ENCODE data around the gene MRS2.

Gene MRS2

DNA sequence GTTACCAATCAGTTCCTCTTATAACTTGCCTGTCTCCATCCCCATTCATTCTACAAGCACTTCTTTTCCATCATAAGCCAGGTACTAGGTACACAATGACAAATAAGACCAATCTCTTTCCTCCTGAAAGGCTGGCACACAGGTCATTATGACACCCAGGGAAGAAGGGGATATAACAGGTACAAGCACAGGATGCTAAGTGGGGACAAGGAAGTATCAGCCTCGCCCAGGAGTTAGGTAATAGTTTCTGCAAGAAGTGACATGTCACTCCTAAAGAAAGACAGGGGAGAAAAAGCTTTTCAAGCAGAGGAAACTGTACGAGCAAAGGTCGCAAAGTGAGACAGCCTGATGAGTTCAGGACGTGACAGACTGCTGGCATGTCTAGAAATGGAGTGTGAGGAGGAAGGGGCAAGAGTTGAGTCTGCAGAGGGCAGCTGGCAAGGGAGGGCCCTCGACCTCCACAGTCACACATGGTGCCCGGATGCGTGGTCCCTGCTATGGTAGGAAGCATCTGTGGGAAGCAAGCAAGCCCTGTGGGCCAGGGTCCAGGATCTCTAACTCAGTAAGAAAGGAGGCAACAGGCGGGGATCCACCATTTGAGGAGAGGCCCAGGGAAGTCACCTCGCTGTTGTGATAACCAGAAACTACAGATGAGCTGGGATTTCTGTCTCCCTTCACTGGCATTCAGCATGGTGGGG, 46.2 kb downstream of the MRS2 start:
- Histone ChIP-seq H3K36me3 (peaks cover 0 to 25% (median 5%) of the 10 kb centered on the region in 3 donors), H3K4me1 (no peaks in the 10 kb centered on the region), H3K9me3 (no peaks in the 10 kb centered on the region), H3K27ac (no peak overlapping the region), H3K4me3 (no peak overlapping the region), H3K27me3 (no peaks in the 10 kb centered on the region)
- TF ChIP-seq, protein P1, sequence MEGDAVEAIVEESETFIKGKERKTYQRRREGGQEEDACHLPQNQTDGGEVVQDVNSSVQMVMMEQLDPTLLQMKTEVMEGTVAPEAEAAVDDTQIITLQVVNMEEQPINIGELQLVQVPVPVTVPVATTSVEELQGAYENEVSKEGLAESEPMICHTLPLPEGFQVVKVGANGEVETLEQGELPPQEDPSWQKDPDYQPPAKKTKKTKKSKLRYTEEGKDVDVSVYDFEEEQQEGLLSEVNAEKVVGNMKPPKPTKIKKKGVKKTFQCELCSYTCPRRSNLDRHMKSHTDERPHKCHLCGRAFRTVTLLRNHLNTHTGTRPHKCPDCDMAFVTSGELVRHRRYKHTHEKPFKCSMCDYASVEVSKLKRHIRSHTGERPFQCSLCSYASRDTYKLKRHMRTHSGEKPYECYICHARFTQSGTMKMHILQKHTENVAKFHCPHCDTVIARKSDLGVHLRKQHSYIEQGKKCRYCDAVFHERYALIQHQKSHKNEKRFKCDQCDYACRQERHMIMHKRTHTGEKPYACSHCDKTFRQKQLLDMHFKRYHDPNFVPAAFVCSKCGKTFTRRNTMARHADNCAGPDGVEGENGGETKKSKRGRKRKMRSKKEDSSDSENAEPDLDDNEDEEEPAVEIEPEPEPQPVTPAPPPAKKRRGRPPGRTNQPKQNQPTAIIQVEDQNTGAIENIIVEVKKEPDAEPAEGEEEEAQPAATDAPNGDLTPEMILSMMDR (IDR thresholded peaks at IDR 0.05): no peak
- intact Hi-C loops (cut with DNase I; ENCODE audit: low total_unique reads): no loop called here
- no peak for DNase-seq

DNA sequence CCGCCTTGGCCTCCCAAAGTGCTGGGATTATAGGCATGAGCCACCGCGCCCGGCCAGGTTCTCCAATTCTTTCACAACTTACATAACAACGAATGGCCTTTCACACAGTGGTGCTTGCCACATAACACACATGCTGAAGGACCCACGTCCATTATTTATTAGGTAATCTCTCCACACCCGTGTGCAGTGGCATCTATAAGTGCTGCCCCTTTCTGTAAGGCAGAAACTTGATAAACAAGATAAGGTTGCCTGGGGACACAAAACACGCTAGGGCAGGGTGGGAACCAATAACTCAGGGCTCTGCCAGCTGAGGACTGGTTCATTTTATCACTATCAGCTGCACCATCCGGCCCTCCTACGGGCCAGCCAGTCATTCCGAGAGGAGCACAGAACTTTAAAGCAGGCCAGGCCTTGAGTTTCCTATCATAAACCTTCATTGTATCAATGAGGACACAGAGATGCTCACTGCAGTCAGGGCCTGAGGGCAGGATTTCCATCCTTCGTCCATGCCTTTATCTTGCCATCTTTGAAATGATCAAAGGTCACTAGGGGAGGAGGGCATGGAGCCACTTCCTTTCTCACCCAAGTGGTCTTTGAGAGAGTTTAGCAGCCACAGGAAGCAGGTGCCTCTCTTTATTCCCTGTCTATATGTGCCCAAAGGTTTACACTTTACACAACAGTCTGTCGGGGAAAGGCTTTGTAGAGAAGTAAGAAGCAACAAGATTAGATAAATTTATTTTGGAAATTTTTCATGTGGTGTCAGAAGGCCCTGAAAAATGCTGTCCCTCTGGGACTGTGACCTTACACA, 49.0 kb downstream of the MRS2 start:
- no peak overlapping the region for H3K27ac ChIP-seq
- no peak for DNase-seq
- no peaks in the 10 kb centered on the region for H3K4me1 ChIP-seq
- H3K9me3 ChIP-seq: no peaks in the 10 kb centered on the region
- no peak overlapping the region for H3K4me3 ChIP-seq
- intact Hi-C loops (cut with DNase I; ENCODE audit: low total_unique reads): no loop called here
- H3K36me3 ChIP-seq: peaks cover 0 to 11% (median 6%) of the 10 kb centered on the region in 3 donors
- H3K27me3 ChIP-seq: no peaks in the 10 kb centered on the region
- TF ChIP-seq, protein P1 (IDR thresholded peaks at IDR 0.05): no peak

DNA sequence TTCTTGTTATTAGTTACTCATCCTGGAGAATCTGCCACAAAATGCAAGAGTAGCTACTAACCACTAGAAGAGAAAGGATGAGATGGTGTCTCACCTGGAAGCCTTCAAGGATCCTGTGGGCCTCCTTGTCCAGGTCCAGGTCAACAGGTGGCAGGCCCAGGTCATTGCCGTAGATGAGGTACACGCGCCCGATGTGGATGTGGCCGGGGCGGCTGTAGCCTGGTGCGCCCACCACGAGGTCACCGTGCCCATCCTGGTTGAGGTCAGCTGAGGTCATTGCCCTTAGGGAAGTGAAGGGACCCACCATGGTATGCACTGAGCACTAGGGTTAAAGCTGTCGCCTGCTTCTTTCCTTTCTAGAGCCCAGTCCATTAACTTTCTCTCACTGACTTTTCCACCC, 51.2 kb downstream of the MRS2 start:
- H3K4me3 ChIP-seq: no peak overlapping the region
- no peaks in the 10 kb centered on the region for H3K9me3 ChIP-seq
- TF ChIP-seq, protein P1 (IDR thresholded peaks at IDR 0.05): no peak
- H3K36me3 ChIP-seq: peaks cover 0 to 6% (median 6%) of the 10 kb centered on the region in 3 donors
- intact Hi-C loops (cut with DNase I; ENCODE audit: low total_unique reads): no loop called here
- H3K4me1 ChIP-seq: no peaks in the 10 kb centered on the region
- no peak overlapping the region for H3K27ac ChIP-seq
- no peak for DNase-seq
- no peaks in the 10 kb centered on the region for H3K27me3 ChIP-seq

DNA sequence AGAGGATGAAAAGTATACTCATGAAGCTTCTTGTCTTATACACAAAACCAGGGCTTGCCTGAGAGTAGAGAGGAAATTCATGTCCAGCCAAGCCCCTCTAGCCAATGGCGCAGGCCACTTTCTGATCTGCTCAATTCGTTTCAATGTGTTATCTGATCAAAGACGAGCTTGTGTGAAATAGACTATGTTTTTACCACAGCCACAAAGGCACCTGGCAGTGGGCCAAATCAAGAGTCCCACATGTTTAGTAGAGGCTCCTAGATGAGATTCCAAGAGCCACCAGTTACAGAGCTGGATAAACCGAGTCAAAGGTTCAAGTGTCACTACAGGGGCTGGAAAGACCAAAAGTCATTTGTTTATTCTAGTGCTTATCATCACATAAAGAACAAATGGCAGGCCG, 51.7 kb downstream of the MRS2 start:
- no peaks in the 10 kb centered on the region for H3K4me1 ChIP-seq
- H3K27ac ChIP-seq: no peak overlapping the region
- no peaks in the 10 kb centered on the region for H3K9me3 ChIP-seq
- TF ChIP-seq, protein P1 (IDR thresholded peaks at IDR 0.05): no peak
- H3K27me3 ChIP-seq: no peaks in the 10 kb centered on the region
- H3K36me3 ChIP-seq: peaks cover 0 to 6% (median 6%) of the 10 kb centered on the region in 3 donors
- intact Hi-C loops (cut with DNase I; ENCODE audit: low total_unique reads): no loop called here
- no peak for DNase-seq
- H3K4me3 ChIP-seq: no peak overlapping the region

DNA sequence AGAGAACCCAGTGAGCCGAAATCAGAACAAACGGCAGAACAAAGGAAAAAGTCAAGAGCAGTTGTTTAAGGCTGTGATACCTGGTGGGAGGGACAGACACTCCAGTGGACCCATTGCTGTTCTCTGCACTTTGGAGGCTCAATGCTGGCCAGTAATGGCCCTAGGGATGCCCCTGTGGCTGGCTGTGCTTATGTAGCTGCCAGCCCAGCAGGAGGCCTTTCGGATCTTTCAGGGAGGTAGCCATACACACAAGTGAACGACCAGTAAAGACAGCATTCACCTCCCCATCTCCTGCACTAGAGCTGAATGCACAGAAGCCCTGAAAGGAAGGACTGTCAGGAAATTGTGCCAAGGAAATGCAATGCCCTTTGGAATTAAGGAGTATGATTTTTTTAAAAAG, 52.3 kb downstream of the MRS2 start:
- Histone ChIP-seq H3K4me1 (no peaks in the 10 kb centered on the region), H3K9me3 (no peaks in the 10 kb centered on the region), H3K27ac (no peak overlapping the region), H3K4me3 (no peak overlapping the region), H3K27me3 (no peaks in the 10 kb centered on the region), H3K36me3 (peaks cover 0 to 6% (median 6%) of the 10 kb centered on the region in 3 donors)
- no peak for DNase-seq
- intact Hi-C loops (cut with DNase I; ENCODE audit: low total_unique reads): no loop called here
- TF ChIP-seq, protein P1 (IDR thresholded peaks at IDR 0.05): no peak

Data from tibial artery (tissue), 4 donors.